Measurements from ENCODE around the gene KDR.

- no peak for TF ChIP-seq CTCF (IDR thresholded peaks at IDR 0.05 in 2 of 3, conservative IDR thresholded peaks at IDR 0.05 in 1 of 3; ENCODE audit: control insufficient read depth in 2 of 3, extremely low read depth in 1 of 3, insufficient read depth in 1 of 3, low read depth in 3 of 3, low read length in 3 of 3)
- no peak for TF ChIP-seq ATF3 (IDR thresholded peaks at IDR 0.05; ENCODE audit: borderline replicate concordance, extremely low read depth, low read depth, low read length)
- TF ChIP-seq ZNF217 (IDR thresholded peaks at IDR 0.05), result no peak
- TF ChIP-seq PKNOX1 (IDR thresholded peaks at IDR 0.05), result no peak
- no peak for TF ChIP-seq FOS (IDR thresholded peaks at IDR 0.05; ENCODE audit: borderline replicate concordance, extremely low read depth, insufficient read length)
- no peak for TF ChIP-seq EZH2 (IDR thresholded peaks at IDR 0.05; ENCODE audit: borderline replicate concordance, control insufficient read depth, low read depth, low read length)
- no peak for TF ChIP-seq POU2F2 (IDR thresholded peaks at IDR 0.05; ENCODE audit: borderline replicate concordance, low read depth, low read length)
- TF ChIP-seq EP300 (IDR thresholded peaks at IDR 0.05; ENCODE audit: borderline replicate concordance in 1 of 2, control insufficient read depth in 1 of 2, low read depth in 2 of 2, low read length in 2 of 2), result no peak
- no peak for TF ChIP-seq SRF (IDR thresholded peaks at IDR 0.05; ENCODE audit: low read depth in 2 of 2, low read length in 2 of 2)
- no peak for TF ChIP-seq JUND (IDR thresholded peaks at IDR 0.05; ENCODE audit: low read depth, low read length)
- TF ChIP-seq RFX5 (IDR thresholded peaks at IDR 0.05; ENCODE audit: low read depth, low read length), result no peak
- no peak for TF ChIP-seq FOXK2 (IDR thresholded peaks at IDR 0.05)
Observed at GRCh38 chr4:55078987-55079386, 46.4 kb downstream of the KDR start.
